Brain pericyte (primary cell): ENCODE results near the gene MAP1LC3C.
"Not testable (repeated sequence)": the region's sequence is repeated elsewhere in the genome, so short reads cannot be mapped to it uniquely, and the experiment has no call there.

Experiments used
- DNase-seq: peaks from one replicate; pipeline ENCODE4 v3.0.0-alpha.2; 2012; ENCODE audit warnings: low read depth, low spot score

Gene MAP1LC3C

GRCh38 chr1:241992734-241993133 is 6.2 kb downstream of the MAP1LC3C start:
- DNase-seq, result no peak

GRCh38 chr1:241990040-241990439 is 8.9 kb downstream of the MAP1LC3C start:
- DNase-seq, result peak; percentile 58

- DNase-seq, result not testable (repeated sequence)
Observed at GRCh38 chr1:241988389-241988930, 10.4 kb downstream of the MAP1LC3C start.

GRCh38 chr1:241985787-241986186 is 13.1 kb downstream of the MAP1LC3C start:
- DNase-seq, result no peak

- no peak for DNase-seq
Observed at GRCh38 chr1:241979926-241980325, 19.0 kb downstream of the MAP1LC3C start.

- no peak for DNase-seq
Observed at GRCh38 chr1:241979071-241979470, 19.8 kb downstream of the MAP1LC3C start.

GRCh38 chr1:241976229-241976628 is 22.7 kb downstream of the MAP1LC3C start:
- no peak for DNase-seq

GRCh38 chr1:241972703-241973369 is 26.1 kb downstream of the MAP1LC3C start:
- no peak for DNase-seq

- no peak for DNase-seq
Observed at GRCh38 chr1:241968611-241969010, 30.3 kb downstream of the MAP1LC3C start.

GRCh38 chr1:241964550-241965282 is 34.2 kb downstream of the MAP1LC3C start:
- no peak for DNase-seq

GRCh38 chr1:241963722-241964121 is 35.2 kb downstream of the MAP1LC3C start:
- no peak for DNase-seq

- no peak for DNase-seq
Observed at GRCh38 chr1:241962153-241962552, 36.7 kb downstream of the MAP1LC3C start.

GRCh38 chr1:241957692-241958494 is 41.0 kb downstream of the MAP1LC3C start, which contains the start of gene BECN2:
Gene BECN2, plus strand, starts transcription at chr1:241957767. Its CDS starts 0 bp downstream, at chr1:241957767.
- no peak for DNase-seq

- no peak for DNase-seq
Observed at GRCh38 chr1:241950390-241950789, 48.5 kb downstream of the MAP1LC3C start.

GRCh38 chr1:241947354-241947753 is 51.5 kb downstream of the MAP1LC3C start:
- DNase-seq, result no peak
